Central memory CD8-positive, alpha-beta T cell (primary cell): Measurements from ENCODE around the gene CAST.
"Not testable (repeated sequence)": the region's sequence is repeated elsewhere in the genome, so short reads cannot be mapped to it uniquely, and the experiment has no call there.

Experiments
- ATAC-seq: fragments of 150-1000 bp; cut with Tn5 transposase; replicated peaks from 2 replicates; pipeline ENCODE4 v1.10.0; 2022; ENCODE audit warnings: mild to moderate bottlenecking, moderate FRiP score, moderate number of reproducible peaks; ENCODE audit not compliant: poor library complexity, severe bottlenecking; ENCODE audit errors: extremely low read depth
- DNase-seq, 2 donors: peaks; one replicate each; pipeline ENCODE4 v3.0.0; 2021; ENCODE audit warnings: low spot score in 2 of 2
- H3K27ac Mint-ChIP-seq: one replicate; pipeline ENCODE4 v1.8.0; 2022; ENCODE audit warnings: low read depth, mild to moderate bottlenecking, moderate library complexity, mixed read lengths
- H3K27me3 Mint-ChIP-seq: one replicate; pipeline ENCODE4 v1.8.0; 2022; ENCODE audit warnings: mixed read lengths
- H3K36me3 Mint-ChIP-seq: one replicate; pipeline ENCODE4 v1.8.0; 2022; ENCODE audit warnings: mild to moderate bottlenecking, moderate library complexity, mixed read lengths; ENCODE audit not compliant: insufficient read depth
- H3K4me1 Mint-ChIP-seq: one replicate; pipeline ENCODE4 v1.8.0; 2022; ENCODE audit warnings: mixed read lengths
- H3K4me3 Mint-ChIP-seq: one replicate; pipeline ENCODE4 v1.8.0; 2022; ENCODE audit warnings: mild to moderate bottlenecking, moderate library complexity, mixed read lengths
- H3K9me3 Mint-ChIP-seq: one replicate; pipeline ENCODE4 v1.8.0; 2022; ENCODE audit warnings: mixed read lengths

Gene CAST, protein sequence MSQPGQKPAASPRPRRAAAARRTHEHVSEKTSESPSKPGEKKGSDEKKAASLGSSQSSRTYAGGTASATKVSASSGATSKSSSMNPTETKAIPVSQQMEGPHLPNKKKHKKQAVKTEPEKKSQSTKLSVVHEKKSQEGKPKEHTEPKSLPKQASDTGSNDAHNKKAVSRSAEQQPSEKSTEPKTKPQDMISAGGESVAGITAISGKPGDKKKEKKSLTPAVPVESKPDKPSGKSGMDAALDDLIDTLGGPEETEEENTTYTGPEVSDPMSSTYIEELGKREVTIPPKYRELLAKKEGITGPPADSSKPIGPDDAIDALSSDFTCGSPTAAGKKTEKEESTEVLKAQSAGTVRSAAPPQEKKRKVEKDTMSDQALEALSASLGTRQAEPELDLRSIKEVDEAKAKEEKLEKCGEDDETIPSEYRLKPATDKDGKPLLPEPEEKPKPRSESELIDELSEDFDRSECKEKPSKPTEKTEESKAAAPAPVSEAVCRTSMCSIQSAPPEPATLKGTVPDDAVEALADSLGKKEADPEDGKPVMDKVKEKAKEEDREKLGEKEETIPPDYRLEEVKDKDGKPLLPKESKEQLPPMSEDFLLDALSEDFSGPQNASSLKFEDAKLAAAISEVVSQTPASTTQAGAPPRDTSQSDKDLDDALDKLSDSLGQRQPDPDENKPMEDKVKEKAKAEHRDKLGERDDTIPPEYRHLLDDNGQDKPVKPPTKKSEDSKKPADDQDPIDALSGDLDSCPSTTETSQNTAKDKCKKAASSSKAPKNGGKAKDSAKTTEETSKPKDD

DNA sequence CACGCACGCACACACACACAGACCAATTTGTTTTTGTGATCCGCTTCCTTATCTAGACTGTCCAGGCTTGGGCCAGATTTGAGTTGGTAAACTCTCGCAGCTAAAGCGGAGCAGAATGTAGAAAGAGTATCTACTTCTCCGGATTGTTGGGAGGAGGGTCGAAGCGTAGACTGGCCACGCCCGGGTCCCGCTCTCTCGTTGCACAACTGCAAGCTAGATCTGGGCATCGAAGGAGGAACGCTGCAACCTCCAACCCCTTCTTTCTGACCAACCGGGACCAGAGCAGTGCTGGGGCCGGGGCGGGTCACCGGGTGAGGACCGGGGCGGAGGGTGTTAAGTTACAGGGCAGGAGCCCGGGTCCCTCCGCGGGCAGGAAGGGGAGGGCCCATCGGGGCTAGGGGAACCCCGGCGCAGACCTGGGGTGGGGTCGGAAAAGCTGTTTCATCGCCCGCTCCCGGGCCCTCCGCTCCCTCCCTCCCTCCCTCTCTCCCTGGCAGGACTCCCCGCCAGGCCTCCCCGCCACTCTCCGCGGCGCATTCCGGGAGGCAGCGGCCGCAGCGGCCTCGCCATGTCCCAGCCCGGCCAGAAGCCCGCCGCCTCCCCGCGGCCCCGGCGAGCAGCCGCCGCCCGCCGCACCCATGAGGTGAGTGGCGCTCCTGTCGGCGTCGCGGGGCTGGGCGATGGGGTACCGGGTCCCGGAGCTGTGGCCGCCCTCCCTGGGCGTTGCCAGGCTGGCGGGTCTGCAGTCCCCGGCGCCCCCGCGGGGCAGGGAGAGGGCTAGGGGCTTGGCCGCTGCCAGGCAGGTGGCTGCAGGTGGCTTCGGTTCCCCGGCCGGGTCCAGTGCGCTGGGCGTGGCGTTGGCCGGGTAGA is at the start of gene CAST:
Gene CAST (plus strand): TSS at position 522 of the 870 bp plus-strand sequence. CDS start 47 bp downstream, at position 569.
- Mint-ChIP-seq H3K27ac (peak within 1 kb of the TSS; percentile 94), H3K4me1 (peaks cover 66% of the 10 kb centered on the region), H3K9me3 (no peaks in the 10 kb centered on the region), H3K27me3 (no peaks in the 10 kb centered on the region), H3K4me3 (peak within 1 kb of the TSS; percentile 86), H3K36me3 (peaks cover 30% of the 10 kb centered on the region)
- peak; percentile 56 for ATAC-seq
- DNase-seq: peak; percentile 54 to 66

DNA sequence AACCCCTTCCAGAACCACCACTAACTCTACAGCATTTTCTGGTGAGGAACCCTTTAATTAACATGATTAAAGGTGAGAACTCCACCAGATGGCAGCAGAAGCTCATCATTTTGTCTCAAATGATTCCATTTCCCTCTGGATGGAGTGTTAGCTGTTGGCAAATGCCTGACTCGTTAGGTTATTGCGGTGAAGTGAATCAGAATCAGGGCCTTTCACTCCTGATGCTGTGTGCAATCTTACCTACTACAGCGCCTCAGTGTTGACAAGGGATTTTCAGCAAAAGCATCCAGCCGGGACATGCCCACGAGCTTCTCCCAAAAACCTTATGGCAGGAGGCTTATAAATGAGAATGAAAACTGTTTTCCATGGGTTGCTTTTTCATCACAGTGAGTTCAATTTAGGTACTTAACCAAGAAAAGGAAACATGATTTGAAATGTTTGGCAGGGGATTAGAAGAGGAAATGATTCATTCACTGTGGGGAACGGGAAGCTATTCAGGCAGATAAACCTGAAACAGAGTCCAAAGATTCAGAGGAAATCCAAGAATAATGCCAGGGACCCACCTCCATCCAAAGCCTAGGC is 48.0 kb upstream of the CAST start:
- Mint-ChIP-seq H3K27ac (no peak overlapping the region), H3K9me3 (no peaks in the 10 kb centered on the region), H3K36me3 (no peaks in the 10 kb centered on the region), H3K27me3 (no peaks in the 10 kb centered on the region), H3K4me1 (peaks cover 3% of the 10 kb centered on the region), H3K4me3 (no peak overlapping the region)
- ATAC-seq (no peak), DNase-seq (peak in 1 of 2 donors; percentile 21)

DNA sequence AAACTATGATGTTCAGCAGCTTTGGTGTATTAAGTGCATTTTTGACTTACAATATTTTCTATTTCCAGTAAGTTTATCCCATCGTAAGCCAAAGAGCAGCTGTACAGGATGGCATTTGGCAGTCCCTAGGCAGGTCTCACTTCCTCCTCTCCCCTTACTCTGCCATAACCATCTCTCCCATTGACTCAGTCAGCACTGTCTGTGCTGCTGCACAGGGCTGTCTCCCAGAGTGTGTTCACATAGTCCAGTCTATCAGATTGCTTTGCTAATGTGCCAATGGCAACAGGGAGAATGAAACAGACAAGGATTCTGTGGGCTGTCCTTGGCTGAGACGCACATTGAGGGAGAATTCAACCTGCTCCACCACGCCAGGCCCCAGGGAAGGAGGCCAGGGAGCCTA is 47.0 kb upstream of the CAST start:
- H3K36me3 Mint-ChIP-seq: no peaks in the 10 kb centered on the region
- H3K4me3 Mint-ChIP-seq: no peak overlapping the region
- peaks cover 3% of the 10 kb centered on the region for H3K4me1 Mint-ChIP-seq
- H3K27me3 Mint-ChIP-seq: no peaks in the 10 kb centered on the region
- no peak overlapping the region for H3K27ac Mint-ChIP-seq
- ATAC-seq: no peak
- H3K9me3 Mint-ChIP-seq: no peaks in the 10 kb centered on the region
- no peak for DNase-seq

DNA sequence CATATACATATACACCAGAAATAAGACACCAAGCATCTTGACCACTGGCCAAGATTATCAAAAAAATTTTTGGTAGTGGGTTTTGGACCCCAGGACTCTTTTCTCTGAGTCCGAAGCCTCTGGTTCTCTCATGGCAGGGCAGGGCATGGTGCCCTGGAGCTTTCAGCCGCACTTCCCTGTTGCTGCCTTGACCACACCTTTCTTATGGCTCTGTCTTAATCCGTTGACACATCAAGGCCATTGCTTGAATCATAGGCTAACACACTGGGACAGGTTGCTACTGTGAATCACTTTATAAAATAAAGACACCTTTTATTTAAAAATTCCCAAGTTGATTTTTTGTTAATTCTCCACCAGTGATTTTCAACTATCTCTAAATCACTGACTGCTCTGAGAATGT is 45.4 kb upstream of the CAST start:
- ATAC-seq (no peak), DNase-seq (no peak)
- no peak overlapping the region for H3K4me3 Mint-ChIP-seq
- H3K27me3 Mint-ChIP-seq: no peaks in the 10 kb centered on the region
- H3K9me3 Mint-ChIP-seq: no peaks in the 10 kb centered on the region
- no peaks in the 10 kb centered on the region for H3K36me3 Mint-ChIP-seq
- H3K27ac Mint-ChIP-seq: no peak overlapping the region
- H3K4me1 Mint-ChIP-seq: peaks cover 3% of the 10 kb centered on the region

DNA sequence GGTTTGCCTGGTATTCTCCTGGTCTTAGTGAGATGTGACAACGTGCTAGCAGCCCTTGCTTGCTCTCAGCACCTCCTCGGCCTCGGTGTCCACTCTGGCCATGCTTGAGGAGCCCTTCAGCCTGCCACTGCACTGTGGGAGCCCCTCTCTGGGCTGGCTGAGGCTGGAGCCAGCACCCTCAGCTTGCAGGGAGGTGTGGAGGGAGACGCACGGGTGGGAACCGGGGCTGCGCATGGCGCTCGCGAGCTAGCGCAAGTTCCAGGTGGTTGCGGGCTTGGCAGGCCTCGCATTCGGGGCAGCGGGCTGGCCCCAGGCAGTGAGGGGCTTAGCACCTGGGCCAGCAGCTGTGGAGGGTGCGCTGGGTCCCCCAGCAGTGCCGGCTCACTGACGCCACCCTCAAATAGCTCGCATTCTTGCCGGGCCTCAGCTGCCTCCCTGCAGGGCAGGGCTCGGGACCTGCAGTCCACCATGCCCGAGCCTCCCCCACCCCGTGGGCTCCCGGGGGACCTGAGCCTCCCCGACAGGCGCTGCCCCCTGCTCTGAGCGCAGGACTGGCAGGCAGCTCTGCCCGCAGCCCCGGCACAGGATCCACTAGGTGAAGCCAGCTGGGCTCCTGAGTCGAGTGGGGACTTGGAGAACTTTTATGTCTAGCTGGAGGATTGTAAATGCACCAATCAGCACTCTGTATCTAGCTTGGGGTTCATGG is 43.7 kb upstream of the CAST start:
- not testable (repeated sequence) for H3K27ac Mint-ChIP-seq, H3K4me1 Mint-ChIP-seq, H3K27me3 Mint-ChIP-seq, DNase-seq, H3K4me3 Mint-ChIP-seq, H3K9me3 Mint-ChIP-seq, ATAC-seq, H3K36me3 Mint-ChIP-seq

DNA sequence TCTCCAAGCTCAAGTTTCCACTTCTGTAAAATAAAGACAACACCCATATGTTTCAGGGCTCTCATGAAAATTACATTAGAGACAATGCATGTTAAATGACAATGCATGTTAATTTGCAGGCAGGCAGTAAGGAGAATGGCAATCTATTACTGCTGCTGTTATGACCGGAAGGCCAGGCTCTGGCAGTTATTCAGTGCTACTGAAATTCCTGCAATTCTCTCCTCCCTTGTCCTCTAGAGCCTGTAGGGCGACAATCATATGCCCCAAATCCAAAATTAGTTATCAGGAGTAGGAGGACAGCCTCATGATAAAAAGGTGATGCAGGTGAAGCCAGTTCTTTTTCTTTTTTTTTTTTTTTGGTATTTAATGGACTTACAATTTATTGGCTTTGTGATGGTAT is 42.2 kb upstream of the CAST start:
- Mint-ChIP-seq H3K4me3 (no peak overlapping the region), H3K27ac (no peak overlapping the region), H3K9me3 (no peaks in the 10 kb centered on the region), H3K36me3 (no peaks in the 10 kb centered on the region), H3K27me3 (no peaks in the 10 kb centered on the region), H3K4me1 (no peaks in the 10 kb centered on the region)
- DNase-seq (no peak), ATAC-seq (no peak)

DNA sequence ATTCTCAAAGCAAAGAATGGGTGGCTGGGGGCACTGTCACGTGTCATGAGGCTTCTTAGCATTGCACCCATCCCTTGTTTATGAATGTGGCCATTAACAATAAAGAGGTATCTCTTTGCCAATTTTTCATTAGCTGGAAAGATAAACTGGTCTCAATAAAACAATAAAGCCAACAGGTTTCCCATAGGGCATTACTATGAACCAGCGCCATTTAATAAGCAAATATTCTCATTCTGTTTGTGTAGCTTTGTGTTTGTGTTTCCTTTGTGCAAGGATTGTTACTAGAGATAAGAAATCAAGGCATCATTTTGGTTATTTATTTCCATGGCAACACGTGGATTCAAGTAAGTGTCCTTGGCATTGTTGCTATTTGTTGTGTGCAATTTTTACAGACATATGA is 37.6 kb upstream of the CAST start:
- Mint-ChIP-seq H3K9me3 (no peaks in the 10 kb centered on the region), H3K4me1 (peaks cover 8% of the 10 kb centered on the region), H3K27ac (no peak overlapping the region), H3K36me3 (no peaks in the 10 kb centered on the region), H3K27me3 (no peaks in the 10 kb centered on the region), H3K4me3 (no peak overlapping the region)
- DNase-seq (no peak), ATAC-seq (no peak)

DNA sequence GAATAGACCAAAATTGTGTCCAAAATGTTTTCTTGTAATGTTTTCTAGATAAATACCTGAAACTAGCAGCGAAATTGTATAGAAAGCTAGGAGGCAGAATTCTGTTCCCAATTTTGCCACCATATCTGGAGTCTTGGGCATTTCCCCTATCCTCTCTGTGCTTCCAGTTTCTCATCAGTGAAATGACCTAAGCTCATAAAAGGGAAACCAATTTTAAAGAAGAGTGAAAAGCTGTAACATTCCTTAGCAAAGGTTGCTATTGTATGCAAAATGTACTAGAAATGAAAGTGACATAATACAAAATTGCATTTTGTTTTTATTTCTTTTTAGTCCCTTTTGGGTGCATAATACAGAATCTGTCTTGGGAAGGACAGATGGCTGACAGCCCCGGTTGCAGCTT is 36.8 kb upstream of the CAST start:
- Mint-ChIP-seq H3K4me3 (no peak overlapping the region), H3K9me3 (no peaks in the 10 kb centered on the region), H3K27ac (no peak overlapping the region), H3K36me3 (no peaks in the 10 kb centered on the region), H3K27me3 (no peaks in the 10 kb centered on the region), H3K4me1 (peaks cover 8% of the 10 kb centered on the region)
- no peak for DNase-seq
- no peak for ATAC-seq

DNA sequence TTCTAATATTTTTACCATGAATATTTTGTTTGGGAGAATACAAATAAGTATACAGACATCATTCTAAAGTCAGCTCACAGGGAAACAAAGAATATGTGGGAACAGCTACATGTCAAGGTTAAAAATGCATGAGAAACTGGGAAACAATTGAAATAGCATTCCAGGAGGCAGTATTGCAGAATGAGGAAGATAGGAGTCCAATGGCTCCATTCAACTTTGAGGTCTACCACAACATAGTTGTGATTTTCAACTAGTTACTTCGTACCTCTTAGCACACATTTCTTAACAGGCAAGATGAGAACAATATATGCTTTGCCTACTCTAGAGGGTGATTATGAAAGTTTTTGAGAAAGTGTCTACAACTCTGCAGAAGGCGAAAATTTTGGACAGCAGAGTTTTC is 35.2 kb upstream of the CAST start:
- no peaks in the 10 kb centered on the region for H3K9me3 Mint-ChIP-seq
- ATAC-seq: no peak
- peaks cover 8% of the 10 kb centered on the region for H3K4me1 Mint-ChIP-seq
- H3K36me3 Mint-ChIP-seq: no peaks in the 10 kb centered on the region
- no peaks in the 10 kb centered on the region for H3K27me3 Mint-ChIP-seq
- peak overlapping the region; percentile 40 for H3K27ac Mint-ChIP-seq
- DNase-seq: no peak
- H3K4me3 Mint-ChIP-seq: no peak overlapping the region

DNA sequence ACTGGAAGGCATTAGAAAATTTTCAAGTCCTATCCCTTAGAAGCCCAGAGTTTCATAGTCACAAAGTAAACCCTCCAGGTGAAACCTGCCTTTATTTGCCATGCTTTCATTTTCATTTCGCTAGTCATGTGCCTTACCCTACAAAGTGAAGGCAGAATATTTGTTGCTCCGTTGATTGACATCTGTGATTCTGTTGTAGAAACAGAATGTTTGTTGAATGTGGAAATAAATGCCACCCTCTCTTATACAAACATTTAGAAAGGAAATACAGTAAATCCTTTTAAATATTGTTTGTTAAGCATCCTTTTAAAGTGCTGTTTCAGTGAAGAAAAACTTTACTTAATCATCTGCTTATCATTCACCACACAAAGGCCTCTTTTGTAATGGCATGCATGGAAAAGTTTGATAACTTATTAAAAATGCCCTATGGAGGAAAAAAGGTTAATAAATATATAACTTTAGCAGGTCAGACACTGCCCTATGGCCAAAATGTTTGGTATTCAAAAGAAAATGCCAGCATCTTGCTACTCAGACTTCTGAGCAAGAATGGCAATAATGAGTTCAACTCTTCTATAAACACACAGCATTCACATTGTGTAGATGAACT is 34.3 kb upstream of the CAST start:
- DNase-seq (no peak), ATAC-seq (no peak)
- no peaks in the 10 kb centered on the region for H3K36me3 Mint-ChIP-seq
- H3K9me3 Mint-ChIP-seq: no peaks in the 10 kb centered on the region
- peaks cover 2% of the 10 kb centered on the region for H3K27me3 Mint-ChIP-seq
- H3K4me3 Mint-ChIP-seq: no peak overlapping the region
- H3K27ac Mint-ChIP-seq: peak overlapping the region; percentile 40
- H3K4me1 Mint-ChIP-seq: peaks cover 8% of the 10 kb centered on the region

DNA sequence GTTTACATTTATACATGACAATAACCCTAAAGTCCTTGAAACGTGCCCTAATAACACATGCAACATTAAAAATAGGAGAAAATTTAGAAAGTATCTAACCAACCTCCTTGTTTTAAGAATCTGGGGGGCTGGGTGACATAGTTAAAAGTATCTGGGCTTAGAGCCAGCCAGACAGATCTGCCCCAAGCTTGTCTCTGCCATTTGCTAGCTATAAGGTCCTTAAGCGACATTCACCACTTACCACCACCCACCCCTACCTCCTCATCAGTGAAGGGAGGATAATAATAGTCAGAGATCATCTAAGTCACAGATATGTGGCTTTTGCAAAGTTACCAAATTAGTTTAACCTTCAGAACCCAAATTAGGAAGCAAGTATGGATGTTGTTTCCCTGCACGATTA is 33.8 kb upstream of the CAST start:
- Mint-ChIP-seq H3K4me3 (no peak overlapping the region), H3K4me1 (peaks cover 8% of the 10 kb centered on the region), H3K36me3 (no peaks in the 10 kb centered on the region), H3K27ac (no peak overlapping the region), H3K9me3 (no peaks in the 10 kb centered on the region), H3K27me3 (peaks cover 7% of the 10 kb centered on the region)
- ATAC-seq (no peak), DNase-seq (no peak)
